T-helper 1 cell treated with Interleukin-12 subunit alpha and Interleukin-12 subunit beta and Interleukin-4 antibody, amounts not matched to agents 30 μg/mL and 1 μg/mL, for 36 hours (primary cell): Measurements from ENCODE around the gene TRAPPC8.
"Not testable (repeated sequence)": the region's sequence is repeated elsewhere in the genome, so short reads cannot be mapped to it uniquely, and the experiment has no call there.

Experiments
- H3K27ac Mint-ChIP-seq: one replicate; pipeline ENCODE4 v1.8.0; 2021; ENCODE audit warnings: mild to moderate bottlenecking, mixed read lengths
- H3K27me3 Mint-ChIP-seq: one replicate; pipeline ENCODE4 v1.8.0; 2021; ENCODE audit warnings: low read depth, mixed read lengths
- H3K36me3 Mint-ChIP-seq: one replicate; pipeline ENCODE4 v1.8.0; 2021; ENCODE audit warnings: low read depth, mixed read lengths
- H3K4me1 Mint-ChIP-seq: one replicate; pipeline ENCODE4 v1.8.0; 2021; ENCODE audit warnings: low read depth, mixed read lengths
- H3K4me3 Mint-ChIP-seq: one replicate; pipeline ENCODE4 v1.8.0; 2021; ENCODE audit warnings: mild to moderate bottlenecking, moderate library complexity, mixed read lengths
- H3K9me3 Mint-ChIP-seq: one replicate; pipeline ENCODE4 v1.8.0; 2021; ENCODE audit warnings: mixed read lengths

The TRAPPC8 gene

DNA sequence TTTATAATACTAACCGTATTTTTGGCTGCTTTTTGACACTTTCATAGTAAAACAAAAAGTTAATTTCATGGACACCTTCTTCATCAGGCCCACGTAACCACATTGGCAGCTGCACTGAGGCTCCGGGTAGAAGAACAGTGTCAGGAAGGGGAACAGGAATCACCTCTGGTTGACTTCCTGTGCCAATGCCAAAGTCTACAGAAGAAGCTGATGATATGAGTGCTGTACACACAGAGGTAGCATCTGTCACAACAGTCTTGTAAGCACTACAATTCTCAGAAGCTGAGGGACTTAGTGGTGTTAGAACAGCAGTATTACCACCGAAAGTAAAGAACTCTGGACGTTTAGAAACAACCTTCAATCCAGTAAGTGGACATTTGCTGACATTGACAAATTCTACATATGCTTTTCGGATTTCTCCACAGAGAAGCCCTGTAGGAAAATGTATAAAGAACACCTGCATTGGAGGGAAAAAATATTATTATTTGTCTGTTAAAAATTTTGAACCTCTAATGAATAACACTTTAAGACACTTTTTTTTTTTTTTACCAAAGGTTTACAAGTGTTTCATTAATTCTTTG, 85.3 kb downstream of the TRAPPC8 start:
- H3K4me1 Mint-ChIP-seq = no peaks in the 10 kb centered on the region
- no peak overlapping the region for H3K4me3 Mint-ChIP-seq
- no peaks in the 10 kb centered on the region for H3K27me3 Mint-ChIP-seq
- no peaks in the 10 kb centered on the region for H3K9me3 Mint-ChIP-seq
- no peak overlapping the region for H3K27ac Mint-ChIP-seq
- peaks cover 20% of the 10 kb centered on the region for H3K36me3 Mint-ChIP-seq

DNA sequence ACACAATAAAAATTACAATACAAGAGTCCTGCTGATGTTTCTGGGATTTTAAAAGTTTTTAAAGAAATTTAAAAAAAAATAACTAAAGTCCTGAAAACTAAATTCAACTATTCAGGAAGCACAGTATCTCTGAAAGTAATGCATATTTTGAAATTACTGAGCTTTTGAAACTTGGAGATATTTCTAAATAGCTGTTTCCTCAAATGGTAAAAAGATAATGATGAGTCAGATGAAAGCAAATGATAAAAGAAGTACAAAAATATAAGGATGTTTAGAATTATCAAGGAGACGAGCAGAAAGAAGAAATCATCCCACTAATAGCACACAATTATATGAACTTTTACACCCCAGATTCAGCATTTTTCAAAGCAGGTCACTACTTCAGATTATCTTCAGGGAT, 92.1 kb downstream of the TRAPPC8 start:
- Mint-ChIP-seq H3K4me1 (peaks cover 1% of the 10 kb centered on the region), H3K36me3 (peaks cover 18% of the 10 kb centered on the region)

DNA sequence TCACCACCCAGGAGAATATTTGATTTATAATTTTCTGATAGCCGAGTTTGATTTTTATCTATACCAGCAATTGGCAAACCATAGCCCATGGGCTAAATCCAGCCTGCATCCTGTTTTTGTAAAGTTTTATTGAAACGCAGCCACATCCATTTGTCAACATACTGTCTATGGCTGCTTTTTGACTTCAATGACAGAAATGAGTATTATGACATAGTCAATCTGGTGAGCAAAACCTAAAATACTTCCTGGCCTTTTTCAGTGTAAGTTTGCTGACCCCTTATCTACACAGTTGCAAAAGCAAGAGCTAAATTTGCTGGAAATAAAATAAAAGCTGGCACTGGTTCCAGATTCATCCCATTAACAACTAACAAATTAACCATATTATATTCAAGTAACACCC, 102.4 kb downstream of the TRAPPC8 start:
- Mint-ChIP-seq H3K4me1 (no peaks in the 10 kb centered on the region), H3K4me3 (no peak overlapping the region), H3K36me3 (peaks cover 33% of the 10 kb centered on the region), H3K27ac (no peak overlapping the region), H3K9me3 (no peaks in the 10 kb centered on the region), H3K27me3 (no peaks in the 10 kb centered on the region)

More for the DNA sequence above, 92.1 kb downstream of the TRAPPC8 start:
- no peaks in the 10 kb centered on the region for H3K27me3 Mint-ChIP-seq
- H3K27ac Mint-ChIP-seq = no peak overlapping the region
- no peak overlapping the region for H3K4me3 Mint-ChIP-seq
- no peaks in the 10 kb centered on the region for H3K9me3 Mint-ChIP-seq

DNA sequence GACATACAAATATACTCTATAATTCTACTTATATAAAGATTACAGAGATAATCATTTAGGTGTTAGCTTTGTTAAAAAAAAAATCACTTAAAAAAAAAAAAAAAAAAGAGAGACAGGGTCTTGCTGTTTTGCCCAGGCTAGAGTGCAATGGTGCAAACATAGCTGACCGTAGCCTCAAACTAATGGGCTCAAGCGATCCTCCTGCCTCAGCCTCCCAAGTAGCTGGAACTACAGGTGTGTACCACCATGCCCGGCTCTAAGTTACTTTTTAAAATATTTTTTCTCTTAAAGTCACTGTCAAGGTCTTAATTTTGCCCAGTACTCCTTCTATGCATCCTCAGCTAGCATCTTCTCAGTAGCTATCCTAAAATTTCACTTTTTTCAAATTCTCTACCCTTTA, 105.0 kb downstream of the TRAPPC8 start:
- Mint-ChIP-seq H3K4me3 (no peak overlapping the region), H3K9me3 (no peaks in the 10 kb centered on the region), H3K4me1 (no peaks in the 10 kb centered on the region), H3K36me3 (peaks cover 29% of the 10 kb centered on the region), H3K27me3 (no peaks in the 10 kb centered on the region), H3K27ac (no peak overlapping the region)

DNA sequence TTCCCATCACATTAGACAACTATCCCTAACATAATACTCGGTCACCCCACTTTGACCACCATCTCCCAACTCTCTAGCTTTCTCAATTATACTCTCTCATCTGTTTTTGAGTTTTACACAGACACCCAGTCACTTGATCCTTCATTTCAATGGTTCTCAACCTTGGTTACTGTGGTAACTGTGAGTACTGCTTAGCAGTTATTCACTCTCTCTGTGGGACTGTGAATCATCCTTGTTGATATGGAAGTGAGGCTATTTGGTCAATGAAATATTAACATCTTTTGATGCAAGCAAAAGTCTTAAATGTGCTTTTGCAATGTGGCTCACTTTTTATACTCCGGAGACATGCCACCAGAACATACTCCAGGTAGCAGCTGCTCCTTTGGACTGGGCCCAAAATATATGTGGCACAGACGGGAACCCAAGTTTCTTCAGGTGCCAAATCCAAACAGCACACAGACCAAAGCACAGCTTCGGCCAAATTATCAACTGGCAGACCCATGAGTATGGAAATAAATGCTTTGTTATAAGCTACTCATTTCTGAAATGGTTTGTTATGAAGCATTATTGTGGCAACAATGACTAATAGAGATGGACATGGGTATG, 107.3 kb downstream of the TRAPPC8 start:
- Mint-ChIP-seq H3K27me3 (no peaks in the 10 kb centered on the region), H3K9me3 (no peaks in the 10 kb centered on the region), H3K4me1 (no peaks in the 10 kb centered on the region), H3K36me3 (peaks cover 29% of the 10 kb centered on the region), H3K4me3 (no peak overlapping the region), H3K27ac (no peak overlapping the region)

DNA sequence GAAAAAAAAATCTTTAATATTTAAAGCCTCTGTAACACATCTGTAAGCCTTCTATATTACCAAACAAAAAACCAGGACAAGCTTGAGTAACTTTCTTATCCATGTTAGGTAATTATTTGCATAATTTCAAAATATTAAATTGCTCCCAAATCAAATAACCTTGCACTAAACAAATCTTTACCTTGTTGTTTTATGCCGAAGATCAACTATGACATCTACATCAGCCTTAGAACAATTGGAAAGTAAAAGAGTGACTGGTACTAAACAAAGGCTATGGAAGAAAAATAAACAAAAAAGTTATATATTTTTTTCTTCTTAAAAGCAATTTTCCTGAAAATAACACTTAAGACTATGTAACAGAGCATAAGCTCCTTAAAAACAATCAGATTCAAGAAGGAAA, 111.0 kb downstream of the TRAPPC8 start:
- no peak overlapping the region for H3K4me3 Mint-ChIP-seq
- no peaks in the 10 kb centered on the region for H3K27me3 Mint-ChIP-seq
- H3K9me3 Mint-ChIP-seq = no peaks in the 10 kb centered on the region
- peaks cover 27% of the 10 kb centered on the region for H3K36me3 Mint-ChIP-seq
- no peaks in the 10 kb centered on the region for H3K4me1 Mint-ChIP-seq
- no peak overlapping the region for H3K27ac Mint-ChIP-seq

DNA sequence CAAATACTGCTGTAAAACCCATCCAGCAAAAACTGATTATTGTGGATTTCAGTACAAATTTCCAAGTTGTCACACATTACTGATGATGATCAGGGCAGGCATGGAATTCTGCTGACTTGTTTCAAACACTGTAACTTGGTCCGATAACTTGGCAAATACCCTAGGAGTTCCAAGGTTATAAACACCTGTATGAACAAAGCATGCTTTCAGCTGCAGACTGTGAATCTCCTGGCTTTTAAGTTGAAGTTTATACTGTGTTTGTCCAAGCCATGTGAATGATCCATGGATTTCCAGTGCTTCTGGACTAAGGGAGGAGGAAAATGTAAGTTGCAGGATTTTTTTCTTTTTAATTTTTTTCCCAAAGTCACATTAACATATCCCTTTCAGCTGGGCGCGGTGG, 112.2 kb downstream of the TRAPPC8 start:
- Mint-ChIP-seq H3K36me3 (peaks cover 24% of the 10 kb centered on the region), H3K9me3 (no peaks in the 10 kb centered on the region), H3K4me3 (no peak overlapping the region), H3K27me3 (no peaks in the 10 kb centered on the region), H3K27ac (no peak overlapping the region), H3K4me1 (no peaks in the 10 kb centered on the region)

DNA sequence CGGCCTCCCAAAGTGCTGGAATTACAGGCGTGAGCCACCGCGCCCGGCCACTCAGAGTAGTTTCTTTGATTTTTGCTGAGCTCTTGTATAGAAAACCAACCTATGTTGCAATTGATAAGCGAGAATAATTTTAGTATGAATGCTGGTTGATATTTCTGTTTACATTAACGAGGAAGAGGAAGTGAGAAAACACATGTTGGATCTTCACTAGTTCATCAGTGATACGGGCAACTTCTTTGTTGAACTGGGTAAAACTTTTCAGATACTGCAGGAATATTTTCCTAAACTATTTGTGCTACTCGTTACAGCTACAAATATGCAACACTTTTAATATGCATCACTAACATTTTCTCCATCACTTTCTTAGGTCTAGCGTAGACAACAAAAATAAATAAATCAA, 114.3 kb downstream of the TRAPPC8 start:
- H3K9me3 Mint-ChIP-seq = no peaks in the 10 kb centered on the region
- no peaks in the 10 kb centered on the region for H3K4me1 Mint-ChIP-seq
- peaks cover 16% of the 10 kb centered on the region for H3K36me3 Mint-ChIP-seq
- no peak overlapping the region for H3K4me3 Mint-ChIP-seq
- no peak overlapping the region for H3K27ac Mint-ChIP-seq
- H3K27me3 Mint-ChIP-seq = no peaks in the 10 kb centered on the region

DNA sequence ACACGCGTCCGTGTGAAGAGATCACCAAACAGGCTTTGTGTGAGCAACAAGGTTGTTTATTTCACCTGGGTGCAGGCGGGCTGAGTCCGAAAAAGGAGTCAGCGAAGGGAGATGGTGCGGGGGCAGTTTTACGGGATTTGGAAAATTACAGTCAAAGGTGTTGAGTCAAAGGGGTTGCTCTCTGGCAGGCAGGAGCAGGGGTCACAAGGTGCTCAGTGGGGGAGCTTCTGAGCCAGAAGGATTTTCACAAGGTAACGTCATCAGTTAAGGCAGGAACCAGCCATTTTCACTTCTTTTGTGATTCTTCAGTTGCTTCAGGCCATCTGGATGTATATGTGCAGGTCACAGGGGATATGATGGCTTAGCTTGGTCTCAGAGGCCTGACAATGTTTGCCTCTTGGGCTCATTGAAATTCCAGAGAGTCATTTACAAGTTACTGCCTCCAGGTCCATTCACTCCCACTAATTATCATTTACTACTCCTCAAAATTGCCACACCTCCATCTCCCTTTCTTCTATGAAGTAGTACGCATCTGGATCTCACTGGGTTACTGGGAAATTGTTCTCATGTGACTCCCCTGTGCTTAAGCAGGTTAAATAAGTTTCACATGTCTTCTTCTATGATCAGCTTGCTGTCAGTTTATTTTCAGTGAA, 116.1 kb downstream of the TRAPPC8 start:
- H3K27ac Mint-ChIP-seq, H3K4me3 Mint-ChIP-seq, H3K4me1 Mint-ChIP-seq, H3K27me3 Mint-ChIP-seq, H3K9me3 Mint-ChIP-seq: not testable (repeated sequence)
- H3K36me3 Mint-ChIP-seq = peaks cover 13% of the 10 kb centered on the region

DNA sequence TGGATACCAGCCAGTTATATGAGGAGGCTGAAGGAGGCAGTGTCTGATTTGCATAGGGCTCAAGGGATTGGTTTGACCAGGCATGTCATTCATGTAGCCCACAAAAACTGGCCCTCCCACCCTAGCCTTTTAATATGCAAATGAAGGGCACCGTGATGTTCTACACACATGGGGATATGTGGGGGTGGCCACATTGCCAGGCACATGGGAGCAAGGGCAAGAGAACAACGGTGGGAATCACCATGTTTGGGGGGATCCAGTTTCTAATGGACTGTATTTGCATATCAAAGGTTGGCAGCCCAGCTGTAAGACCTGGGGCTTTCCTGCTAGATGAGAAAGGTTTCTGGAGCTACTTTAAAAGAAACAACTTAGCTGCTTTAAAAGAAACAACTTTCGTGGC, 117.2 kb downstream of the TRAPPC8 start:
- H3K27ac Mint-ChIP-seq = no peak overlapping the region

DNA sequence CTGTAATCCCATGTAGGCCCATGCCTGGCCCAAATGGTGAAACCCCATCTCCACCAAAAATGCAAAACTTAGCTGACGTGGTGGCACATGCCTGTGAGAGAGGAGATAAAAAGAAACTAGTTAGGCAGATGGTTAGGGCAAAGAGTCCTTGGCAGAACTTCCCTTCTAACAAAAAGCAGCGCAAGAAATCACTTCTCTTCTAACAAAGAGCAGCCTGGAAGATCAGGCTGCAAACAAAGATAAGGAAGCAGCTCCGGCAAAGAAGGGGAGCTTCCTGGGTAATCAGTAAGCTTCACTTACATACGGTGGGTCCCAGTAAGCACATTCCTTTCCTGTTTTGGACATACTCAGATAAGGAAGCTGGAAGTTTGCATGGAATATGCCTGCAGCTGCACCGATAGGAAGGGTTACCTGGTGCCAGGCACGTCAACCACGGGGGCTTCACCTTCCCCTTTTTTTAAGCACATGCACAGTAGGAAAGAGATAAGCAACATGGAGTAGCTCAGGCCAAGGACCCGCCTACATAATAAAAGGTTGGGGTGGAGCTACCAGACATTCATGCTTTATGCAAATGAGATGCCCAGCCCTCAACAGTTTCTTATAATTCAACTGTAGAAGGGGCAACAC, 121.3 kb downstream of the TRAPPC8 start:
- no peaks in the 10 kb centered on the region for H3K27me3 Mint-ChIP-seq
- no peaks in the 10 kb centered on the region for H3K4me1 Mint-ChIP-seq
- H3K27ac Mint-ChIP-seq = no peak overlapping the region
- no peak overlapping the region for H3K4me3 Mint-ChIP-seq
- H3K36me3 Mint-ChIP-seq = no peaks in the 10 kb centered on the region
- no peaks in the 10 kb centered on the region for H3K9me3 Mint-ChIP-seq

More for the DNA sequence above, 117.2 kb downstream of the TRAPPC8 start:
- Mint-ChIP-seq H3K9me3 (no peaks in the 10 kb centered on the region), H3K4me1 (no peaks in the 10 kb centered on the region), H3K27me3 (no peaks in the 10 kb centered on the region), H3K36me3 (peaks cover 12% of the 10 kb centered on the region), H3K4me3 (no peak overlapping the region)

DNA sequence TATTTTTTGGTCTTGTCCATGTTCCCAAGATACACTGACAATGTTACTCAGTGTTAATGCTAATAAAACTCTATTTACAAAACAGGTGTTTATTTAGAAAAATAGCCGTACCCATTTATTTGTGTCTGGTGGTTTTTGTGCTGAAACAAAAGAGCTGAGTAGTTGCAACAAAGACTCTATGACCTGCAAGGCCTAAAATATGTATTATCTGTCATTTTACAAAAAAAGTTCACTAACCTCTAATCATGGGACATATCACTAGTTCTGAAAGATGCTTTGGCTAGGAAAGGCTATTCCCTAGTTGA, 123.1 kb downstream of the TRAPPC8 start:
- Mint-ChIP-seq H3K36me3 (no peaks in the 10 kb centered on the region), H3K4me1 (no peaks in the 10 kb centered on the region), H3K27ac (no peak overlapping the region), H3K4me3 (no peak overlapping the region), H3K9me3 (no peaks in the 10 kb centered on the region), H3K27me3 (no peaks in the 10 kb centered on the region)

DNA sequence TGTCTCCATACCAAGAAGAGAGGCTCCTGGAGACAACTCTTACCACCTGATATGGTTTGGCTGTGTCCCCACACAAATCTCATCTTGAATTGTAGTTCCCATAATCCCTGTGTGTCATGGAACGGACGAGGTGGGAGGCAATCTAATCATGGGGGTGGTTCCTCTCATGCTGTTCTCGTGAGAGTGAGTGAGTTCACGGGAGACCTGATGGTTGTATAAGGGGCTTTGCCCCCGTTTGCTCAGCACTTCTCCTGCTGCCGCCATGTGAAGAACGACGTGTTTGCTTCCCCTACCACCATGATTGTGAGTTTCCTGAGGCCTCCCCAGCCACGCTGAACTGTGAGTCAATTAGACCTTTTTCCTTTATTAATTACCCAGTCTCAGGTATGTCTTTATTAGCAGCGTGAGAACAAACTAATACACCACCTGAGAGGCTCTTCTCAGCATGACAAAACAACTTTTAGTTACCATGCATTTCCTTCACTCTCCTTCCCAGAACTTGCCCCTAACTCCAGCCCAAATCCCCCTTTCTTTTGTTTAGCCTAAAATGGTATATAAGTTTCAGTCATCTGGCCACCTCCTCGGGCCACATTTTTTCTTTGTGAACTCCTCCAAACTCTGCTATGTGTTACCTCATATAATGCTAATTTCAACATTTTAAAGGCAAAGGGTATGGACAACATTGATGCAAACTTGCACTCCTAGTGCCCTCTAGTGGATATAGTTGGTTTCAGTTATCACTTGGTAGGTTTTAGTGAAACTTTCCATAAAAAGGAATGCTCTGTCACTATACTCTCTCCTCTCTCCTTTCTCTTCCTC, 123.6 kb downstream of the TRAPPC8 start:
- Mint-ChIP-seq H3K36me3 (no peaks in the 10 kb centered on the region), H3K4me3 (no peak overlapping the region), H3K4me1 (no peaks in the 10 kb centered on the region), H3K9me3 (no peaks in the 10 kb centered on the region), H3K27me3 (peaks cover 3% of the 10 kb centered on the region), H3K27ac (no peak overlapping the region)

DNA sequence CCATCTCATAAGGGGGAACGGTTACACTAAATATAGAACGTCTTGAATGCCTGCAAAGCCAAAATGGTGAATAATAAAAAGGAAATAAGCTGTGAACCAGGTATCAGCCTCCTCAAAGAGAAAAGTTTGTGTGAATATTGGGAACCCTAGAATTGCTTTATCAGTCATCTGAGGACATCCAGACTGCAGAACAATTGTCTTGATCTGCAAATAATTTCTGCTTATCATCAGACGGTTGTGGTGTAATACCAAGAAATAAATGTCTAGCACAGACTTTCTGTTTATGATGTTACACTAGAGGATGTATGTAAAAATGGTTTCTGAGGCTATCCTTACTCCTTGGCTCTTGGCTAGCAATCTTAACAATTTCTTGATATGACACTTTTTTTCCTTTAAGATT, 128.8 kb downstream of the TRAPPC8 start:
- H3K27ac Mint-ChIP-seq = no peak overlapping the region
- no peaks in the 10 kb centered on the region for H3K36me3 Mint-ChIP-seq
- H3K4me3 Mint-ChIP-seq = no peak overlapping the region
- H3K27me3 Mint-ChIP-seq = peaks cover 4% of the 10 kb centered on the region
- H3K9me3 Mint-ChIP-seq = no peaks in the 10 kb centered on the region
- no peaks in the 10 kb centered on the region for H3K4me1 Mint-ChIP-seq
